Osteocyte (in vitro differentiated cells): ENCODE data around the gene FALEC. TPM values are rescaled to one million over a fixed set of nuclear protein-coding genes. Genes with fewer than 3 reads are reported as not detected.
A peak's percentile ranks its signal among the peaks of the same experiment; 100 is the strongest.
"Not testable (repeated sequence)": the region's sequence is repeated elsewhere in the genome, so short reads cannot be mapped to it uniquely, and the experiment has no call there.

Source experiments
- DNase-seq: peaks from one replicate; pipeline ENCODE4 v3.0.0; 2021; ENCODE audit warnings: mixed read lengths; ENCODE audit not compliant: unreplicated experiment; ENCODE audit errors: extremely low spot score
- H3K27ac Mint-ChIP-seq: one replicate; pipeline ENCODE4 v1.8.0; 2021; ENCODE audit warnings: mild to moderate bottlenecking, mixed read lengths; ENCODE audit not compliant: unreplicated experiment
- H3K27me3 Mint-ChIP-seq: one replicate; pipeline ENCODE4 v1.8.0; 2021; ENCODE audit warnings: mixed read lengths; ENCODE audit not compliant: unreplicated experiment
- H3K36me3 Mint-ChIP-seq: one replicate; pipeline ENCODE4 v1.8.0; 2021; ENCODE audit warnings: mixed read lengths; ENCODE audit not compliant: unreplicated experiment
- H3K4me1 Mint-ChIP-seq: one replicate; pipeline ENCODE4 v1.8.0; 2021; ENCODE audit warnings: mixed read lengths; ENCODE audit not compliant: unreplicated experiment
- H3K4me3 Mint-ChIP-seq: one replicate; pipeline ENCODE4 v1.8.0; 2021; ENCODE audit warnings: mild to moderate bottlenecking, moderate library complexity, mixed read lengths; ENCODE audit not compliant: unreplicated experiment
- H3K9me3 Mint-ChIP-seq: one replicate; pipeline ENCODE4 v1.8.0; 2021; ENCODE audit warnings: mixed read lengths; ENCODE audit not compliant: unreplicated experiment
- total RNA-seq: library from RNA; stranded (reverse); gene quantifications from 2 replicates; pipeline ENCODE4 v1.2.1, GENCODE V29; 2021
- TF ChIP-seq, protein P1 (sequence below): fragments of 200-600 bp; sonication (generic); IDR thresholded peaks from 2 replicates; pipeline ENCODE4 v1.5.0; 2021; ENCODE audit warnings: antibody characterized with exemption, mild to moderate bottlenecking, moderate library complexity

The FALEC gene
- total RNA-seq, 1 donor from 2014 or later = not detected

DNA sequence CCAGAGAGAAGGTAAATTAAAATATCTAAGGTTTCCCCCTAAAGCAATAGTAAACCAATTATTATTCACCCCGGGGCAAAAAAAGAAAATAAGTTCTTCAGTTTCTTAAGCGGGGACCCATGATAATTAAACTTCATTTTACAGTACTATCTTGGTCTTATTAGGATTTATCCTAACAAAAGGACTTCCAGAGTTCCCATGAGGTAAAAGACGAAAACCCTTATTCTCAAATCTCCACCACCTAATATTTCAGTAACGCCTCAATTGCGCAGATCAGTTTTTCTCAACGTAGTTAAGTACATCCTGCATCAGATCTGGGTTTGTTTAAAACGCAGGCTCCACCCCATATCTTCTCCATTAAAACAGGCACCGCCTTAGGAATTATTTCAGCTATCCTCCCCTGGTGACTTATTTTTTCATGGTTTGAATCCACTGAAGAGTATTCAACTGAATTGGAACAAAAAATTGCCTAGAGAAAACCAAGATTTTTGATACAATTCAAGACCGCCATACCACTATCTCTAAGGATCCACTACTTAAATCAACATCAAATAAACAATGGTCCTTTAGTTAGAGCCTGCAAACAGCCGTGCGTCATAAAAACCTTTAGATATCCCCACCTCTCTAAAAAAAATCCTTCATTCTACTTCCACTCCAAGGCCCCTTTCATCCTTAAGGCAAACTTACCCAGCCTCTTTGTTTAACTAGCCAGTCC lies 62.2 kb downstream of the FALEC start:
- TF ChIP-seq, protein P1, sequence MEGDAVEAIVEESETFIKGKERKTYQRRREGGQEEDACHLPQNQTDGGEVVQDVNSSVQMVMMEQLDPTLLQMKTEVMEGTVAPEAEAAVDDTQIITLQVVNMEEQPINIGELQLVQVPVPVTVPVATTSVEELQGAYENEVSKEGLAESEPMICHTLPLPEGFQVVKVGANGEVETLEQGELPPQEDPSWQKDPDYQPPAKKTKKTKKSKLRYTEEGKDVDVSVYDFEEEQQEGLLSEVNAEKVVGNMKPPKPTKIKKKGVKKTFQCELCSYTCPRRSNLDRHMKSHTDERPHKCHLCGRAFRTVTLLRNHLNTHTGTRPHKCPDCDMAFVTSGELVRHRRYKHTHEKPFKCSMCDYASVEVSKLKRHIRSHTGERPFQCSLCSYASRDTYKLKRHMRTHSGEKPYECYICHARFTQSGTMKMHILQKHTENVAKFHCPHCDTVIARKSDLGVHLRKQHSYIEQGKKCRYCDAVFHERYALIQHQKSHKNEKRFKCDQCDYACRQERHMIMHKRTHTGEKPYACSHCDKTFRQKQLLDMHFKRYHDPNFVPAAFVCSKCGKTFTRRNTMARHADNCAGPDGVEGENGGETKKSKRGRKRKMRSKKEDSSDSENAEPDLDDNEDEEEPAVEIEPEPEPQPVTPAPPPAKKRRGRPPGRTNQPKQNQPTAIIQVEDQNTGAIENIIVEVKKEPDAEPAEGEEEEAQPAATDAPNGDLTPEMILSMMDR = no peak
- Mint-ChIP-seq H3K4me3 (peak overlapping the region; percentile 91), H3K27ac (peak overlapping the region; percentile 96), H3K4me1 (peaks cover 48% of the 10 kb centered on the region), H3K9me3 (no peaks in the 10 kb centered on the region), H3K36me3 (peaks cover 57% of the 10 kb centered on the region), H3K27me3 (no peaks in the 10 kb centered on the region)
- DNase-seq = no peak

DNA sequence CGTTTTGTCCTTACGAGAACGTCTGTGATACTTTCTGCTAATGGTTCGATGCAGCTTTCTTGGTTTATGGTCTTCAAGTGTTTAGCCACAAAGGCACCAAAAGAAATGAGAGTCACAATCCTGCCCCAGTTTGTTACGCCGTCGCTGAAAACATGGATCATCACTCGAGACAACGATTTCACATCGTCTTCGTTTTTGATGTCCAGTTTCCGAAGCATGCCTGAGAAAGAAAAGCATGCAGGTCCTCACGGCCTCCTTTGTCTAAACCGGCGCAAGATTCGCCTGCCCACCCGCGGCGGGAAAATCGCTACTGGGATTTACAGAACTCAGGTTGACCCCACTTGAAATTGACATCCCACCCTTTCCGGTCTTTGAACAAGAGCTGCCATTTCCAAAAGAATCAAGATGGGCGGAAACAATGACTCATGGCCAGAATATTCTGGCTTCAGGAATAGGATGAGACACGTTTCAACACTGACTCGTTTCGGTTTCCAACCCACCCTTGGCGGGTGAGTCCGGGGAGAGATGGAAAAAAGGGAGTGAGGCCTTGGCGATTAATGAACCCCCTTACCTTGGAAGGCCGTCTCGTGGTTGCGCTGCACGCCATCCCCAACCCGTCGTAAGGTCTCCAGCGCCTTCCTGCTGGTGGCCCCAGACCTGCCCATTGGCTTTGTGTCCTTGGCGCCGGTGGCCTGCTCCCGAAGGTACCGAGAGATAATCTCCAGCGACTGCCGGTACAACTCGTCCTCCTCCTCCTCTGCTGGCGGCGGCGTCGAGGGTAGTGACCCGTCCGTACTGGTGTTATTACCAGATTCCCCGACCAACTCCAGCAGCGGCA lies 62.9 kb downstream of the FALEC start:
- H3K27me3 Mint-ChIP-seq = no peaks in the 10 kb centered on the region
- H3K4me3 Mint-ChIP-seq = peak overlapping the region; percentile 91
- H3K4me1 Mint-ChIP-seq = peaks cover 42% of the 10 kb centered on the region
- no peaks in the 10 kb centered on the region for H3K9me3 Mint-ChIP-seq
- TF ChIP-seq, protein P1 = no peak
- DNase-seq = no peak
- peak overlapping the region; percentile 96 for H3K27ac Mint-ChIP-seq
- peaks cover 50% of the 10 kb centered on the region for H3K36me3 Mint-ChIP-seq

DNA sequence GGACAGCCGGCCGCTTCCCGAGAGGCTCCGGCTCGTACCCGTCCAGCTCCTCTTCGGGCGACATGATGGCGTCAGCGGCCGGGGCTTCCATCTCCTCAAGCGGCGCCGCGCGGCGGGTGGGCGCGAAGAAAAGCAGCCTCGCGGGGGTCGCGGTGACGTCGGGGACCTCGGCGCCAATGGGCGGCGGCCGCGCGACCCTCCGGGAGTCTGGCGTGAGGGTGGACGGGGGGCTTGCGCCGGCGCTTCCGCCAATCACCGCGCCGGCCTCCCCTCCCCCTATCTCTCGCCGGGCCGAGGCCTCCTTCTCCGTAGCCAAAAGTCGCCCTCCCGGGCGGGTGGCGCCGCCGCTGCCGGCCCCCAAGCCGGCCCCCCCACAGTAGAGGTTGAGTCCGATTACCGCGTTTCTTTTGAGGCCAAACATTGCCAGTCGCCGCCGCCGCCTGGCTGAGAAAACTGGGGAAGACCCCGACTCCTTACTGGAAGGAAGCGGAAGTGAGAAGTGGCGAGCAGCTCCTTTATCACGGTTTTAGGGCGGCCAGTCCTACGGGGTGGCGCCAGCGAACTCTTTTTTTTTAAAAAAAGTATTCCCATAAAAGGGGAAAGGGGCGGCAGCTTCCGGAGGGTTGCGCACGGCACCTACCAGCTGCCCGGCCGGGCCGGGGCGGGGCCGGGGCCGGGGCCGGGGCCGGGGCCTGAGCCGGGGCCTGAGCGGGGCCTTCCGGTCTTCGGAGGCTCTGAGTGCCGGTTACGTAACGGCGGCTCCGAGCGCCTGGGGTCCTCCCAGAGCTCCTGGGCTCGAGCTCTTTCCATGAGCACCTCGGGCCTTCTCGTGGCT lies 63.8 kb downstream of the FALEC start, which contains the start of gene MCL1:
TSS of gene MCL1 (minus strand) at position 501 of the 835 bp plus-strand sequence. CDS start at position 421, 80 bp downstream.
- Mint-ChIP-seq H3K27me3 (no peaks in the 10 kb centered on the region), H3K9me3 (no peaks in the 10 kb centered on the region), H3K4me3 (peak within 1 kb of the TSS; percentile 91), H3K4me1 (peaks cover 34% of the 10 kb centered on the region), H3K27ac (peak within 1 kb of the TSS; percentile 98), H3K36me3 (peaks cover 44% of the 10 kb centered on the region)
- TF ChIP-seq, protein P1 = peak; percentile 8
- peak; percentile 97 for DNase-seq

DNA sequence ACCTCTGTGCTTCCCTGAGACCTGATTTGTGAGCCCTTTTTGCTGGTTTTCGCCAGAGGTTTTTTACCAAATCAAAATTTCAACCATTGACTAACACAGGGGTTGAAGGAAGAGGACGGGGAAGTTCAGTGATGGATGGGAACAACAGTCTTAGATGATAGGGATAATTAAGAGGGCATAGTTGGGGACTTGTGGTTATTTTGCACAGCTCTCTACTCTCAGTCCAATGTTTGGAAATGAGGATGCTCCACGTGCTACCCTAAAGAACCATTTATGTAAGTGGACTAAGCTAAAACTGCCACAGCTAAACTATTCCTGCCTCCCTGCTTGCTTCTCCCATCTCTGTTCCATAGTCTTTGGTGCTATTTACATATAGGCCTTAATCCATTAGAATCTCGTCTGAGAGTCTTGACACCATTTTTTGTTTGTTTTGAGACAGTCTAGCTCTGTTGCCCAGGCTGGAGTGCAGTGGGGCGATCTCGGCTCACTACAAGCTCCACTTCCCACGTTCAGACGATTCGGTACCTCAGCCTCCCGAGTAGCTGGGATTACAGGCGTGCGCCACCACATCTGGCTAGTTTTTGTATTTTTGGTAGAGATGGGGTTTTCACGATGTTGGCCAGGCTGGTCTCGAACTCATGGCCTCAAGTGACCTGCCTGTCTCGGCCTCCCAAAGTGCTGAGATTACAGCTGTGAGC lies 64.5 kb downstream of the FALEC start:
- Mint-ChIP-seq H3K4me1 (peaks cover 27% of the 10 kb centered on the region), H3K36me3 (peaks cover 37% of the 10 kb centered on the region), H3K9me3 (no peaks in the 10 kb centered on the region), H3K4me3 (peak overlapping the region; percentile 74), H3K27ac (peak overlapping the region; percentile 98), H3K27me3 (no peaks in the 10 kb centered on the region)
- no peak for DNase-seq
- TF ChIP-seq, protein P1 = no peak

DNA sequence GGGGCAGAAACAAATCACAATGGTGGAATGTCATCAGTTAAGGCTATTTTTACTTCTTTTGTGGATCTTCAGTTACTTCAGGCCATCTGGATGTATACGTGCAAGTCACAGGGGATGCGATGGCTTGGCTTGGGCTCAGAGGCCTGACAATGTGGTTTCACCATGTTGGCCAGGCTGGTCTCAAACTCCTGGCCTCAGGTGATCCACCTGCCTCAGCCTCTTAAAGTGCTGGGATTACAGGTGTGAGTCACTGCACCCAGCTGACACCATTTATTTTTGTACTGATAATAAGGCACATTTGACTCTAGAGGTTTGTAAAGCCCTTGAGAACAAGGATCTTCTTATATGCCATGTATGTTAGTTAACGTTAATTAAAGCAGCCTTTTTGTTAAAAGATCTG lies 65.4 kb downstream of the FALEC start:
- H3K27ac Mint-ChIP-seq = peak overlapping the region; percentile 98
- H3K9me3 Mint-ChIP-seq, H3K4me3 Mint-ChIP-seq, H3K27me3 Mint-ChIP-seq, DNase-seq: not testable (repeated sequence)
- H3K36me3 Mint-ChIP-seq = peaks cover 32% of the 10 kb centered on the region
- peaks cover 18% of the 10 kb centered on the region for H3K4me1 Mint-ChIP-seq

DNA sequence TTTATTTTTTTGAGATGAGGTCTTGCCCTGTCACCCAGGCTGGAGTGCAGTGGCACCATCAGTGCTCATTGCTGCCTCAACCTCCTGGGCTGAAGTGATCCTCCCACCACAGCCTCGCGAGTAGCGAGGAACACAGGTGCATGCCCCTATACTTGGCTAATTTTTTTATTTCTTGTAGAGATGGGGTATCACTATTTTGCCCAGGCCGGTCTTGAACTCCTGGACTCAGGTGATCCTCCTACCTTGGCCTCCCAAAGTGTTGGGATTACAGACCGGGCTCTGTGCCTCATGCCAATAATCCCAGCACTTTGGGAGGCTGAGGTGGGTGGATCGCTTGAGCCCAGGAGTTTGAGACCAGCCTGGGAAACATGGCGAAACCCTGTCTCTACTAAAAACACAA lies 65.9 kb downstream of the FALEC start:
- H3K27me3 Mint-ChIP-seq, DNase-seq, H3K27ac Mint-ChIP-seq, H3K9me3 Mint-ChIP-seq, H3K4me3 Mint-ChIP-seq: not testable (repeated sequence)
- Mint-ChIP-seq H3K36me3 (peaks cover 27% of the 10 kb centered on the region), H3K4me1 (peaks cover 15% of the 10 kb centered on the region)

DNA sequence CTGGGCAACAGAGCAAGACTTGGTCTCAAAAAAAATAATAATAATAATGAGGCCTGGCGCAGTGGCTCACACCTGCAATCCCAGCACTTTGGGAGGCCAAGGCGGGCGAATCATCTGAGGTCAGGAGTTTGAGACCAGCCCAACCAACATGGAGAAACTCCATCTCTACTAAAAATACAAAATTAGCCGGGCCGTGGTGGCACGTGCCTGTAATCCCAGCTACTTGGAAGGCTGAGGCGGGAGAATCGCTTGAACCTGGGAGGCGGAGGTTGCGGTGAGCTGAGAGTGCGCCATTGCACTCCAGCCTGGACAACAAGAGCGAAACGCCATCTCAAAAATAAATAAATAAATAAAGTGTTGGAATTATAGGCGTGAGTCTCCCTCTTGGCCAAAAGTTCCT lies 66.4 kb downstream of the FALEC start:
- Mint-ChIP-seq H3K27ac (peak overlapping the region; percentile 7), H3K36me3 (peaks cover 22% of the 10 kb centered on the region), H3K4me1 (peaks cover 15% of the 10 kb centered on the region)
- H3K9me3 Mint-ChIP-seq, H3K4me3 Mint-ChIP-seq, H3K27me3 Mint-ChIP-seq, DNase-seq: not testable (repeated sequence)
